SK-MEL-5 (cell line): Measurements from ENCODE around the gene FDX1. TPM values are rescaled to one million over a fixed set of nuclear protein-coding genes. Genes with fewer than 3 reads are reported as not detected.
"Not testable (repeated sequence)": the region's sequence is repeated elsewhere in the genome, so short reads cannot be mapped to it uniquely, and the experiment has no call there.

ENCODE experiments used
- DNase-seq: peaks from one replicate; pipeline ENCODE4 v3.0.0-alpha.2; 2016; ENCODE audit warnings: low read depth, low spot score
- in situ Hi-C: cut with HindIII; loops from 2 replicates; pipeline ENCODE4 v1.10.0; 2016; ENCODE audit warnings: low sequenced_read_pairs, high pct_unique_total_duplicates, low pct_unique_long_range_greater_than_20kb
- polyA plus RNA-seq, 2 experiments: library from polyadenylated mRNA; depleted of rRNA; stranded (reverse); fragments of >200 nt; gene quantifications; 2 replicates each; pipeline ENCODE4 v1.2.3, GENCODE V29; 2015
- total RNA-seq: library from RNA; depleted of rRNA; stranded (reverse); fragments of >200 nt; shearing (Covaris generic); gene quantifications from 2 replicates; pipeline ENCODE4 v1.2.3, GENCODE V29; 2014; rRNA removed

The FDX1 gene, protein sequence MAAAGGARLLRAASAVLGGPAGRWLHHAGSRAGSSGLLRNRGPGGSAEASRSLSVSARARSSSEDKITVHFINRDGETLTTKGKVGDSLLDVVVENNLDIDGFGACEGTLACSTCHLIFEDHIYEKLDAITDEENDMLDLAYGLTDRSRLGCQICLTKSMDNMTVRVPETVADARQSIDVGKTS
- total RNA-seq, result 11.1 and 12.5 TPM in 2 replicates
- 11.0 and 11.4 TPM in 2 replicates for polyA plus RNA-seq (2015; cell fraction: cytosol; rRNA removed)
- polyA plus RNA-seq (2015; cell fraction: nucleus; rRNA removed), result 1.7 and 2.0 TPM in 2 replicates

DNA sequence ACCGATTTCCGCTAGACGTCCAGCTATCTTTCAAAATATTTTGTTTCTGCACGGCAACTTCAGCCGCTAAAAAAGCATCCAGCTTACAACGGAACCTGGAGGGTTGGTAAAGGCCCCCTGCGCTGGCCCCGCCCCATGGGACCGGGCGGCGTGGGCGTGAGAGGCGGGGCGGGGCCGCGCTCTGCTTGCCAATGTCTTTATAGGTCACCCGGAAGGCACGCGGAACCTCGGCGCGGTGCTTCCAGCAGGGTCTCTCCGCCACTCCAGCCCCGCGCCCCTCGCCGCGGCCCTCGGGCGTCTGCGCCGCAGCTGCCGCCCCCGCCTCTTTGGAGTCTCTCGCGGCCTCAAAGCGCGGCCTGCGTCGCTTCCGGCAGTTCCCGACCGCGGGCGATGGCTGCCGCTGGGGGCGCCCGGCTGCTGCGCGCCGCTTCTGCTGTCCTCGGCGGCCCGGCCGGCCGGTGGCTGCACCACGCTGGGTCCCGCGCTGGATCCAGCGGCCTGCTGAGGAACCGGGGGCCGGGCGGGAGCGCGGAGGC is at the start of gene FDX1:
TSS of gene FDX1 (plus strand) at position 218 of the 536 bp plus-strand sequence. CDS start at position 391, 173 bp downstream.
- peak; percentile 72 for DNase-seq
- in situ Hi-C loops, result no loop called here

DNA sequence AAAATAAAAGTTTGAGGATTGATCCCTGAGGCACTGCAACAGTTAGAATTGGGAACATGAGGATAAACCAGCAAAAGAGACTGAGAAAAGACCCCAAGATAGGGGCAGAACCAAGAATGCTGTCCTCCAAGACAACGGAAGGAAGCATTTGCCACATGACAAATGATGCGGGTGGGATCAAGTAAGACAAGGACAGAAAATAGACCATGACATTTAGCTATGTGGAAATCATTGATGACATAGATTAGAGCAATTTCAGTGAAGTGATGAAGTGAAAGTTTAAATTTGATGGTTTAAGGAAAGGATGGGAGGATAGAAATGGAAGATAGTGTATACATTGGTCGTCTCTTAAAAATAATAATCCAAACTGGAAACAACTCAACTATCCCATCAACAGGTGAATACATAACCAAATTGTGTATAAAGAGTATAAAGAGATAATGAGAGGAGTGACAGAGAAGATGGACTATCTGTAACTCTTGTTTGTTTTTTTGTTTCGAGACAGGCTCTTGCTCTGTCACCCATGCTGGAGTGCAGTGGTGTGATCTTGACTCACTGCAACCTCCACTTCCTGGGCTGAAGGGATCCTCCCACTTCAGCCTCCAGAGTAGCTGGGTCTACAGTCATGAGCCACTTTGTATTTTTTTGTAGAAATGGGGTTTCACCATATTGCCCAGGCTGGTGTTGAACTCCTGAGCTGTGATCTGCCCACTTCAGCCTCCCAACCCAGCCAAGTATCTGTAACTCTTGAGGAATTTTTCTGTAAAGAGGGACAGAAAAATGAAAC is 48.7 kb upstream of the FDX1 start:
- DNase-seq, result no peak
- in situ Hi-C loops, result no loop called here

DNA sequence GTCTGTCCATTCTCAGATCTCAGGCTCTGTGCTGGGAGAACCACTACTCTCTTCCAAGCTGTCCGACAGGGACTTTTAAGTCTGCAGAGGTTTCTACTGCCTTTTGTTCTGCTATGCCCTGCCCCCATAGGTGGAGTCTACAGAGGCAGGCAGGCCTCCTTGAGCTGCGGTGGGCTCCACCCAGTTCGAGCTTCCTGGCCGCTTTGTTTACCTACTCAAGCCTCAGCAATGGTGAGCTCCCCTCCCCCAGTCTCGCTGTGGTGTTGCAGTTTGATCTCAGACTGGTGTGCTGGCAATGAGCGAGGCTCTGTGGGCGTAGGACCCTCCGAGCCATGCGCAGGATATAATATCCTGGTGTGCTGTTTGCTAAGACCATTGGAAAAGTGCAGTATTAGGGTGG is 41.5 kb upstream of the FDX1 start:
- DNase-seq, in situ Hi-C loops: not testable (repeated sequence)

DNA sequence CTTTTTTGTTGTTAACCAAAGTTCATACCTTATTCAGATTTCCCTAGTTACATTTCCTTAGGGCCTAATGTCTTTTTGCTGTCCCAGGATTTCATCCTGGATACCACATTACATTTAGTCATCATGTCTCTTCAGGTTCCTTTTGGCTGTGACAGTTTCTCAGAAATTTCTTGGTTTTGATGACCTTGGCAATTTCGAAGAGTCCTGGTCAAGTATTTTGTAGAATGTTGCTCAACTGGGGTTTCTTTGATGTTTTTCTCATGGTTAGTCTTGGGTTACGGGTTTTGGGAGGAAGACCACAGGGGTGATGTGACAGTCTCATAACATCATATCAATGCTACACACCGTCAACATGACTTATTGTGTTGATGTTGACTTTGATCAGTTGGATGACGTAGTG is 39.8 kb upstream of the FDX1 start:
- DNase-seq, result no peak
- in situ Hi-C loops, result no loop called here

DNA sequence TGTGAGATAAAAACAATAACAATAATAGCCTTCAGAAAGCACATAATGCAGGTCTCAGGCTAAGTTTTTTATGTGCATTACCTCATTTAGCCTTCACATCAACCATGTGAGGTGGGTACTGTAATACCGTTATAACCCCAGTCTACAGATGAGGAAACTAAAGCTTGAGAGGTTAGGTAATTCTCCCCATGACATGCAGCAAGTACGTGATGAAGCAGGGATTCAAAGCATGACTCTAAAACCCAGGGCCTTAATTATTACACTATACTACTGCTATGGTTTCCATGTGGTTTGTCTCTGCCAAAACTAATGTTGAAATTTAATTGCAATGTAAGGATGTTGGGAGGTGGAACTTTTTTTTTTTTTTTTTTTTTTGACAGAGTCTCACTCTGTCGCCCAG is 37.7 kb upstream of the FDX1 start:
- DNase-seq, result no peak
- in situ Hi-C loops, result no loop called here

DNA sequence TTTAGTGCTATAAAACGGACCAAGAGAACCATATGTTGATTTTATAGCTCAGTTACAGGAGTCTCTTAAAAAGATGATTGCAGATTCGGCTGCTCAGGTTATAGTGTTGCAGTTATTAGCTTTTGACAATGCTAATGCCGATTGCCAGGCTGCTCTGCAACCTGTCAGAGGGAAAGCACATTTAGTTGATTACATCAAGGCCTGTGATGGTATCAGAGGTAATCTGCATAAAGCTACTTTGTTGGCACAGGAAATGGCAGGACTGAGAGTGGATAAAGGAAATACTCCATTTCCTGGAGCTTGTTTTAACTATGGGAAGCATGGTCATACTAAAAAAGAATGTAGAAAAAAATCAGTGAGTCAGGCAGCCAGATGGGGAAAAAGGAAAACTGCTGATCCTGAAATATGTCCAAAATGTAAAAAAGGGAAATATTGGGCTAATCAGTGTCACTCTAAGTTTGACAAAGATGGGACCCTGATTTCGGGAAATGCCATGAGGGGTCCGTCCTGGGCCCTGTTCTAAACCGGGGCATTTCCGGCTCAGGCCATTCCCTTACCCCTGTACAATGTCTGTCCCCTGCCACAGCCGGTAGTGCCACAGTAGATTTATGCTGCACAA is 32.0 kb upstream of the FDX1 start:
- not testable (repeated sequence) for DNase-seq

DNA sequence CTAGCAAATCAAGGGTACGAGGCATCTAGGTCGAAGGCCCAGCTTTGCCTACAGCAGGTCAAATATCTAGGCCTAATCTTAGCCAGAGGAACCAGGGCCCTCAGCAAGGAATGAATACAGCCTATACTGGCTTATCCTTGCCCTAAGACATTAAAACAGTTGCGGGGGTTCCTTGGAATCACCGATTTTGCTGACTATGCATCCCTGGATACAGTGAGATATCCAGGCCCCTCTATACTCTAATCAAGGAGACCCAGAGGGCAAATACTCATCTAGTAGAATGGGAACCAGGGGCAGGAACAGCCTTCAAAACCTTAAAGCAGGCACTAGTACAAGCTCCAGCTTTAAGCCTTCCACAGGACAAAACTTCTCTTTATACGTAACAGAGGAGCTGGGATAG is 26.2 kb upstream of the FDX1 start:
- DNase-seq, in situ Hi-C loops: not testable (repeated sequence)

More for the DNA sequence above, 32.0 kb upstream of the FDX1 start:
- in situ Hi-C loops, result not testable (repeated sequence)

DNA sequence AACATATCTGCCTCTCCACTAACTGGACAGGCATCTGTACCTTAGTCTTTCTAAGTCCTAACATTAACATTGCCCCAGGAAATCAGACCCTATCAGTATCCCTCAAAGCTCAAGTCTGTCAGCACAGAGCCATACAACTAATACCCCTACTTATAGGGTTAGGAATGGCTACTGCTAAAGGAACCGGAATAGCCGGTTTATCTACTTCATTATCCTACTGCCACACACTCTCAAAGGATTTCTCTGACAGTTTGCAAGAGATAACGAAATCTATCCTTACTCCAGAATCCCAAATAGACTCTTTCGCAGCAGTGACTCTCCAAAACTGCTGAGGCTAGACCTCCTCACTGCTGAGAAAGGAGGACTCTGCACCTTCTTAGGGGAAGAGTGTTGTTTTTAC is 24.1 kb upstream of the FDX1 start:
- DNase-seq, in situ Hi-C loops: not testable (repeated sequence)

DNA sequence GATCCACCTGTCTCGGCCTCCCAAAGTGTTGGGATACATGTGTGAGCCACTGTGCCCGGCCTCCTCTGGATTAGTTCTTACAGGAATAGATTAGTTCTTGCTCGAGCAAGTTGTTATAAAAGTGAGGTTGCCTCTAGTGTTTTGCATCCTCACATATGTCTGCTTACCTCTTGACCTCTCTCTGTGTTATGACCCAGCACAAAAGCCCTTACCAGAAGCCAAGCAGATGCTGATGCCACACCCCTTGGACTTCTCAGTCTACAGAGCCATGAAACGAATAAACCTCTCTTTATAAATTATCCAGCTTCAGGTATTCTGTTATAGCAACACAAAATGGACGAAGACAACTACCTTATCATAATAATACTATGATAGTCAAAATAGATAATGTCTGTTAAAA is 22.4 kb upstream of the FDX1 start:
- no peak for DNase-seq
- in situ Hi-C loops, result no loop called here

DNA sequence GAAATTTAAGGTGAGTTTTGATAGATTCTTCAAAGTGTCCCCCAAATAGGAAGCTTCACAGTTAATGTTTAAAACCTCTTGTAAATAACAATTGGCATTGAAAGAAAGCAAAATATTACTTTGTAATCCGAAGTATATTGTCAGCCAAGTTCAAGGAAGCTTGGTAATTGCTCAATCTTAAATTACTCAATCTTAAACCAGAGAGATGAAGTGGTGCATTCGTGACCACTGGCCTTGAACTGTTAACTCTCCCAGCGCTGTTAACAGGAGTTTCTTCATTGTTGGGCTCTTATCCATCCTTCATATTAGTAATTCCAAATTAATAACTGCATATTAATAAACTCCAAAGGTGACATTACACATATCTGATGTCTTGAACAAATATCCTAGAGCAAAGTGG is 20.6 kb upstream of the FDX1 start:
- in situ Hi-C loops, result no loop called here
- DNase-seq, result no peak

DNA sequence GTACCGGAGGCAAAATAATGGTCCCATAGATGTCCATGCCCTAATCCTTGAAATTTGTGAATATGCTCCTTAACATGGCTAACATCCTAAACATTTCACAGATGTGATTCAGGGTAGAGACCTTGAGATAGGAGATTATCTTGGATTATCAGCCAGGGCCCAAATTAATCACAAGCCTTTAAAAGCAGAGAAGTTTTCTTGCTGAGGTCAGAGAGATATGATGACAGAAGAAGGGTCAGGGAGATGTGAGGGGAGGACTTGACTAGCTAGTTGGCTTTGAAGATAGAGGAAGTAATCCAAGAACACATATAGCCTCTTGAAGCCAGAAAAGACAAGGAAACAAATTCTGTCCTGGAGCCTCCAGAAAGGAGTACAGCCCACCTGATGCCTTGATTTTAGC is 19.1 kb upstream of the FDX1 start:
- no peak for DNase-seq
- in situ Hi-C loops, result no loop called here

DNA sequence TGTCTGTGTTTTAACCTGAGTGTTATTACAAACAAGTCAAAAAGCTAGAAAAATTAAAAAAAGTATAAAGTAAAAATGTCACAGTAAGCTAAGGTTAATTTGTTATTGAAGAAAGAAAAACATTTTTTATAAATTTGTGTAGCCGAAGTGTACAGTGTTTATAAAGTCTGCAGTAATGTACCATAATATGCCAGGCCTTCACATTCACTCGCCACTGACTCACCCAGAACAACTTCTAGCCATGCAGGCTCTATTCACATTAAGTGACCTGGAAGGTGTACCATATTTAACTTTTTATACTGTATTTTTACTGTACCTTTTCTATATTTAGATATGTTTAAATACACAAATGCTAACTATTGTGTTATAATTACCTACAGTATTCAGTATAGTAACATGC is 14.7 kb upstream of the FDX1 start:
- no peak for DNase-seq
- in situ Hi-C loops, result no loop called here

DNA sequence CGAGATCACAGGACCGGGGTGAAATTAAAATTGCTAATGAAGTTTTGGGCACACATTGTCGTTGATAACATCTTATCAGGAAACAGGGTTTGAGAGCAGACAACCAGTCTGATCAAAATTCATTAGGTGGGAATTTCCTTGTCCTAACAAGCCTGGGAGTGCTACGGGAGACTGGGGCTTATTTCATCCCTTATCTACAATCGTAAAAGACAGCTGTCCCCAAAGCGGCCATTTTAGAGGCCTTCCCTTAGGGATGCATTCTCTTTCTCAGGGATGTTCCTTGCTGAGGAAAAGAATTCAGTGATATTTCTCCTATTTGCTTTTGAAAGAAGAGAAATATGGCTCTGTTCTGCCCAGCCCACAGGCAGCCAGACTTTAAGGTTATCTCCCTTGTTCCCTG is 8.1 kb upstream of the FDX1 start:
- DNase-seq, in situ Hi-C loops: not testable (repeated sequence)

DNA sequence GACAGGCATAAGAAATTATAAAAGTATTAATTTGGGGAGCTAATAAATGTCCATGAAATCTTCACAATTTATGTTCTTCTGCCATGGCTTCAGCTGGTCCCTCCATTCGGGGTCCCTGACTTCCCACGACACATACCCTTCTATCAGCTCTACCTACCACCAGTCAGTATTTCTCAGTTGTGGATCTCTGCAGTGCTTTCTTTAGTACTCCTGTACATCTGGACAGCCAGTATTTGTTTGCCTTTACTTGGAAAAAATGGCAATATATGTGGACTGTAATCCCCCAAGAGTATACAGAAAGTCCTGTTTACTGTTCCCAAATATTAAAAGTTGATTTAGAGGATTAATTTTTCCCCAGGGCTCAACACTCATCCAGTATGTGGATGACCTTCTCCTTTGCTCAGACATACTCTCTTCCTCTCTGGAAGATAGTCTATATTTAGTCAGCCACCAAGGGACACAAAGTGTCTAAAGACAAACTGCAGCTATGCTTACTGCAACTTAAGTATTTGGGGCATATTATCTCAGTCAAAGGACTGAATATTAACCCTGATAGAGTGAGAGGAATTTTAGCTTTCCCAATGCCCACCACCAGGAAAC is 7.3 kb upstream of the FDX1 start:
- in situ Hi-C loops, result no loop called here
- DNase-seq, result no peak

DNA sequence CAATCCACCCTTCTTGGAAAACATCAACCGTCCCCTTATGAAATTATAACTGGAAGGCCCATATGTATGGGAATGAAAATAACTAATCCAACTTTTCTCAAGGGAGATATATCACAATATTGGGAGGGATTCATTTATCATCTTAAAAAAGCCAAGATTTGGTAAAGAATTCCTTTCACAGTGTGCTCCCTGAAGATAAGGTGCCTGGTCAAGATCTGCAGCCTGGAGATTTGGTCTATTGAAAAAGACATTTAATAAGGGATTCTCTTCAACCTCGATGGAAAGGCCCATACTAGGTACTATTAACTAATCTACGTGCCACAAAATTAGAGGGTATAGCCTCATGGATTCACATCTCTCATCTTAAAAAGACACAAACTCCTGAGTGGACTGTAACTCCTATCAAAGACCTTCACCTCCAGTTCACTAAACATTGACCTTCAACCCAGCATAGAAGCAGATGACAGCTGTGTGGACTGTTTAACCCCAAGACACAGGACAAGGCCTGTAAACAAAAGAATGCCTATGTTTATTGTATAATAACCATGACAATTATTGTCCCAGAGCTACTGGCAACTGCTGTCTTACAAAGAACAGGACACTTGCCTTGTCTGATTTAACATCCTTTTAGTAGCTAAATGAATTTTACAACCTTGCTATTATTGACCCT is 4.8 kb upstream of the FDX1 start:
- in situ Hi-C loops, result no loop called here
- no peak for DNase-seq

DNA sequence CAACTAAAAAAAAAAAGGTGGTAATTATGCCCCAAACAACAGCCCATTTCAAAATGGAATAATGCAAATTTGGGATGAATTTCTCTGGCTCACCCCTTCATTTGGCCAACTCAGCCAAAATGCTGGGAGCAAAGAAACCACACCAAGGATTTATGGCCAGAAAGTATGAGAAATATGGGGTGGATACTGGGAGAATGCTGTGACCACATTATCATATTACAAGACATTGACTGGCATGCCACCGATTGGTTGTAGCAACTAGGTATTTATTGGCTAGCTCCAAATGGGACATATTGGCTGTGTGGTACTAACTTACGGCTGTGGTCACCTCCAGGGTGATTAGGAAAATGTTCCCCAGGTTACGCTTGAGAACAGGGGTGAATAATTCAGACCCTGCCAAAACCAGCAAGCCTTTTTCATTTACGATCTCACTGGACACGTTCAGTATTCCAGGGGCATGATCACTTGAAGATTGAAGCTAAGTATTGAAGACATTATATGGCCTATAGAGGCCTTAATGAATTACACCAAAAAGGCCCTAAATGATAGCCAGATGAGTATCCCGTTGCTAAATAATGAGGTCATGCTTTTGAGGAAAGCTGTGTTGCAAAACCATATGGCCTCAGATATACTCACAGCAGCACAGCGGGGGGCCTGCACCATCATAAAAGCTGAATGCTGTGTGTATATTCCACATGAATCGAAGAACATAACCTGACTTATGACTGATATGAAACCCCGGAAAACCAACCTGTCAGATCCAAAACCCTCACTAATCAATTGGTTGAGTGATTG is 3.8 kb upstream of the FDX1 start:
- DNase-seq, result no peak
- in situ Hi-C loops, result no loop called here

DNA sequence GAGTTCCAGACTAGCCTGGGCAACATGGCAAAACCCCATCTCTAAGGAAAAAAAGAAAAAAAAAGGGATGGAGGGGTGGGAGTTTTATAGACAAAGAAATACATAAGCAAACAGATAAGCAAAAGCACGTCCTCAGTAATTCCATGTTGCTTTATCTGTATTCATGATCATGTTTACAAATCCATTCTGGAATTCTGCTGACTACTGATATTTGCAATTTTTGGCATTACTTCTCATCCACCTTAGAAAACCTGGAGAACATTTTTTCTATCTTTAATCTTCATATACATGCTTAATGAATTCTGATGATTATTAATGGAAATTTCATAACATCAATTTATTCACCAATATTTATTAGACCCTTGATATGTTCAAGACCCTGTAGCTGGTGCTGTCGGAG is 1.7 kb upstream of the FDX1 start:
- no peak for DNase-seq
- in situ Hi-C loops, result no loop called here
